H9 (cell line): ENCODE measurements around the gene AQP11. TPM values are rescaled to one million over a fixed set of nuclear protein-coding genes. Genes with fewer than 3 reads are reported as not detected.

Experiments
- DNase-seq: peaks from one replicate; pipeline ENCODE4 v3.0.0-alpha.2; 2017
- H2AFZ ChIP-seq: one replicate; pipeline ENCODE4 v1.6.1; 2013; ENCODE audit warnings: mild to moderate bottlenecking, low read length, control low read depth, moderate library complexity
- H2AK5ac ChIP-seq: 2 replicates; pipeline ENCODE4 v1.6.1; 2013; ENCODE audit warnings: low read length, control low read depth, mixed read lengths; ENCODE audit not compliant: insufficient read length
- H2BK120ac ChIP-seq: one replicate; pipeline ENCODE4 v1.6.1; 2013; ENCODE audit warnings: low read depth, mild to moderate bottlenecking, low read length, control low read depth, inconsistent platforms; ENCODE audit not compliant: poor library complexity, severe bottlenecking
- H2BK12ac ChIP-seq: 2 replicates; pipeline ENCODE4 v1.6.1; 2013; ENCODE audit warnings: low read length, control low read depth, mixed read lengths, low read depth; ENCODE audit not compliant: insufficient read length
- H2BK15ac ChIP-seq: 2 replicates; pipeline ENCODE4 v1.6.1; 2013; ENCODE audit warnings: low read depth, low read length, control low read depth
- H2BK20ac ChIP-seq: one replicate; pipeline ENCODE4 v1.6.1; 2013; ENCODE audit warnings: low read depth, mild to moderate bottlenecking, low read length, control low read depth, inconsistent platforms; ENCODE audit not compliant: poor library complexity, severe bottlenecking
- H2BK5ac ChIP-seq: 2 replicates; pipeline ENCODE4 v1.6.1; 2013; ENCODE audit warnings: low read length, control low read depth, mixed read lengths; ENCODE audit not compliant: insufficient read length
- H3K14ac ChIP-seq: 2 replicates; pipeline ENCODE4 v1.6.1; 2013; ENCODE audit warnings: low read length, control low read depth; ENCODE audit not compliant: insufficient read depth
- H3K18ac ChIP-seq: 2 replicates; pipeline ENCODE4 v1.6.1; 2013; ENCODE audit warnings: low read depth, mild to moderate bottlenecking, mixed read lengths, low read length, control low read depth; ENCODE audit not compliant: insufficient read length
- H3K23ac ChIP-seq: 2 replicates; pipeline ENCODE4 v1.6.1; 2013; ENCODE audit warnings: low read length, control low read depth, mixed read lengths, low read depth; ENCODE audit not compliant: insufficient read length
- H3K23me2 ChIP-seq: 2 replicates; pipeline ENCODE4 v1.6.1; 2013; ENCODE audit warnings: low read depth, mild to moderate bottlenecking, mixed read lengths, low read length, control low read depth; ENCODE audit not compliant: insufficient read length, poor library complexity, severe bottlenecking
- H3K27ac ChIP-seq: 2 replicates; pipeline ENCODE4 v1.5.1; 2013; ENCODE audit warnings: low read length, control low read depth, mixed read lengths, low read depth; ENCODE audit not compliant: insufficient read length
- H3K27me3 ChIP-seq: 2 replicates; pipeline ENCODE4 v1.6.1; 2013; ENCODE audit warnings: low read length, control low read depth, inconsistent platforms; ENCODE audit not compliant: insufficient read depth
- H3K4ac ChIP-seq: 2 replicates; pipeline ENCODE4 v1.6.1; 2013; ENCODE audit warnings: low read depth, mild to moderate bottlenecking, control low read depth, inconsistent platforms, low read length, moderate library complexity
- H3K4me1 ChIP-seq: 2 replicates; pipeline ENCODE4 v1.6.1; 2013; ENCODE audit warnings: low read length, control low read depth, inconsistent platforms; ENCODE audit not compliant: insufficient read depth
- H3K4me2 ChIP-seq: 2 replicates; pipeline ENCODE4 v1.6.1; 2013; ENCODE audit warnings: low read length, control low read depth, mixed read lengths; ENCODE audit not compliant: insufficient read length, insufficient read depth
- H3K56ac ChIP-seq: 2 replicates; pipeline ENCODE4 v1.6.1; 2013; ENCODE audit warnings: low read depth, mild to moderate bottlenecking, mixed read lengths, low read length, control low read depth; ENCODE audit not compliant: insufficient read length
- H3K79me1 ChIP-seq: 2 replicates; pipeline ENCODE4 v1.6.1; 2013; ENCODE audit warnings: low read depth, mild to moderate bottlenecking, moderate library complexity, low read length, control low read depth, inconsistent platforms; ENCODE audit not compliant: insufficient read depth, poor library complexity, severe bottlenecking
- H3K79me2 ChIP-seq: 2 replicates; pipeline ENCODE4 v1.6.1; 2013; ENCODE audit warnings: low read length, control low read depth, inconsistent platforms; ENCODE audit not compliant: insufficient read depth
- H3K9ac ChIP-seq: 2 replicates; pipeline ENCODE4 v1.6.1; 2013; ENCODE audit warnings: low read length, control low read depth, mixed read lengths; ENCODE audit not compliant: insufficient read length; ENCODE audit errors: extremely low read depth
- H3K9me3 ChIP-seq: one replicate; pipeline ENCODE4 v1.6.1; 2013; ENCODE audit warnings: low read depth, low read length, inconsistent platforms; ENCODE audit not compliant: control insufficient read depth
- H3T11ph ChIP-seq: one replicate; pipeline ENCODE4 v1.6.1; 2013; ENCODE audit warnings: mild to moderate bottlenecking, low read length, control low read depth, inconsistent platforms
- H4K20me1 ChIP-seq: one replicate; pipeline ENCODE4 v1.6.1; 2013; ENCODE audit not compliant: control insufficient read depth, insufficient read length, insufficient read depth
- H4K5ac ChIP-seq: 2 replicates; pipeline ENCODE4 v1.6.1; 2013; ENCODE audit warnings: low read depth, mild to moderate bottlenecking, mixed read lengths, low read length, control low read depth; ENCODE audit not compliant: insufficient read length
- H4K8ac ChIP-seq: replicated peaks from 2 replicates; pipeline ENCODE4 v1.6.1; 2013; ENCODE audit warnings: low read length, control low read depth, mixed read lengths, low read depth; ENCODE audit not compliant: insufficient read length
- H4K91ac ChIP-seq: 2 replicates; pipeline ENCODE4 v1.6.1; 2013; ENCODE audit warnings: low read depth, mild to moderate bottlenecking, moderate library complexity, mixed read lengths, low read length, control low read depth; ENCODE audit not compliant: insufficient read length
- H3K27ac Mint-ChIP-seq, 3 experiments: 2 replicates in 2 of 3; 3 replicates in 1 of 3; pipeline ENCODE4 v1.8.0; 2020 to 2021; ENCODE audit warnings: mixed read lengths in 3 of 3, mild to moderate bottlenecking in 1 of 3, moderate library complexity in 1 of 3
- H3K27me3 Mint-ChIP-seq: 2 replicates; pipeline ENCODE4 v1.8.0; 2021; ENCODE audit warnings: low read depth, mild to moderate bottlenecking, moderate library complexity, mixed read lengths
- H3K36me3 Mint-ChIP-seq, 3 experiments: 2 replicates in 2 of 3; 3 replicates in 1 of 3; pipeline ENCODE4 v1.8.0; 2020 to 2021; ENCODE audit warnings: low read depth in 3 of 3, mixed read lengths in 3 of 3; ENCODE audit not compliant: insufficient read depth in 1 of 3
- H3K4me1 Mint-ChIP-seq, 2 experiments: 2 replicates each; pipeline ENCODE4 v1.8.0; 2020; ENCODE audit warnings: mixed read lengths in 2 of 2
- H3K4me3 Mint-ChIP-seq, 2 experiments: 2 replicates in 1 of 2; 3 replicates in 1 of 2; pipeline ENCODE4 v1.8.0; 2020 to 2021; ENCODE audit warnings: mild to moderate bottlenecking in 2 of 2, mixed read lengths in 2 of 2, moderate library complexity in 1 of 2
- H3K9me3 Mint-ChIP-seq, 2 experiments: 2 replicates in 1 of 2; 3 replicates in 1 of 2; pipeline ENCODE4 v1.8.0; 2020; ENCODE audit warnings: mild to moderate bottlenecking in 2 of 2, mixed read lengths in 2 of 2, moderate library complexity in 1 of 2
- CTCF ChIP-seq: fragments of 200-600 bp; sonication (generic); conservative IDR thresholded peaks from 3 replicates; pipeline ENCODE4 v1.8.0; 2021; ENCODE audit warnings: antibody characterized with exemption, mild to moderate bottlenecking
- WGBS: extraction: QIAGEN DNeasy Blood & Tissue Kit; methylation state at CpG from one replicate; pipeline ENCODE4 v1.1.7; 2013; ENCODE audit warnings: missing lambda C conversion rate, low lambda C conversion rate, mixed read lengths; ENCODE audit not compliant: insufficient read length; ENCODE audit errors: extremely low coverage; 5-methylcytosine and 5-hydroxymethylcytosine counted together
- total RNA-seq: library from RNA; stranded (reverse); gene quantifications from 2 replicates; pipeline ENCODE4 v1.2.1, GENCODE V29; 2021

AQP11 gene
- total RNA-seq, 1 experiment from 2014 or later: 1.1 TPM

DNA sequence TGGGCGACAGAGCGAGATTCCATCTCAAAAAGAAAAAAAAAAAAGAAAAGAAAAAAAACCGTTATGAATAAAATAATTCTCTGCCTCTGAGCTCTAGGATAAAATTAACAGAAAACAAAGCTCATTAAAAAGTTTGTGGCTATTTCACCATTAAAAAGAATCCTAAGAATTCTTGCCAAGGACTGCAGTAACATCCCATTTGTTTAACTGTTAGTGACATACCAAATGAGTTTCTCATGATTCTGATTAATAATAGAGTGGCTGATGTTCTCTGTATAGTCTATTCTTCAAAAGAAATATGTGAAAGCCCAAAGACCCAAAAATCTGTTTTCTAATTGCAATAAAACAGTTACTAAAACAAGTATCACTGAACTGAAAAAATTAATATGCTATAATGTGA, 28.1 kb downstream of the AQP11 start:
- Histone ChIP-seq H3K27ac (no peak overlapping the region), H3K4me2 (no peak overlapping the region), H2BK12ac (no peak overlapping the region), H3K27me3 (no peaks in the 10 kb centered on the region), H3K79me2 (no peaks in the 10 kb centered on the region), H3T11ph (no peak overlapping the region), H3K4ac (no peak overlapping the region), H2BK20ac (no peak overlapping the region), H2BK120ac (no peak overlapping the region), H2AK5ac (no peak overlapping the region), H2BK15ac (no peak overlapping the region), H3K23me2 (no peaks in the 10 kb centered on the region), H3K23ac (no peak overlapping the region), H3K14ac (no peak overlapping the region), H2BK5ac (no peak overlapping the region), H4K91ac (no peak overlapping the region), H3K9ac (no peak overlapping the region), H3K56ac (no peak overlapping the region), H3K9me3 (no peaks in the 10 kb centered on the region), H4K20me1 (no peaks in the 10 kb centered on the region), H3K4me1 (no peaks in the 10 kb centered on the region), H4K8ac (no peak overlapping the region), H3K18ac (no peak overlapping the region), H2AFZ (no peak overlapping the region), H3K79me1 (no peaks in the 10 kb centered on the region), H4K5ac (no peak overlapping the region)
- no CpG with 5 or more reads among the region's 3 CpGs for WGBS
- no peak overlapping the region for H3K4me3 Mint-ChIP-seq
- no peaks in the 10 kb centered on the region for H3K27me3 Mint-ChIP-seq
- H3K4me1 Mint-ChIP-seq: no peaks in the 10 kb centered on the region
- no peaks in the 10 kb centered on the region for H3K9me3 Mint-ChIP-seq
- H3K27ac Mint-ChIP-seq: no peak overlapping the region
- peaks cover 49 to 74% (median 68%) of the 10 kb centered on the region in 3 experiments for H3K36me3 Mint-ChIP-seq
- no peak for TF ChIP-seq CTCF
- no peak for DNase-seq
